Measurements from ENCODE around the gene PIGZ. TPM values are rescaled to one million over a fixed set of nuclear protein-coding genes. Genes with fewer than 3 reads are reported as not detected.

Gene PIGZ
- total RNA-seq, 2 donors from 2014 or later = 0.78 to 0.82 TPM

GRCh38 chr3:196938124-196938523, 30.5 kb downstream of the PIGZ start:
- ATAC-seq (replicated peaks) = no peak
- H3K9me3 Mint-ChIP-seq = no peaks in the 10 kb centered on the region
- no peak overlapping the region for H3K4me3 Mint-ChIP-seq
- H3K4me1 Mint-ChIP-seq = peaks cover 11% of the 10 kb centered on the region
- H3K27me3 Mint-ChIP-seq = no peaks in the 10 kb centered on the region
- H3K36me3 Mint-ChIP-seq (ENCODE audit: low read depth) = peaks cover 96% of the 10 kb centered on the region
- peak overlapping the region; percentile 28 for H3K27ac Mint-ChIP-seq

- Mint-ChIP-seq H3K27me3 (no peaks in the 10 kb centered on the region), H3K4me3 (no peak overlapping the region), H3K4me1 (peaks cover 5% of the 10 kb centered on the region), H3K27ac (no peak overlapping the region), H3K36me3 (ENCODE audit: low read depth) (peaks cover 98% of the 10 kb centered on the region), H3K9me3 (no peaks in the 10 kb centered on the region)
- no peak for ATAC-seq (replicated peaks)
Observed at GRCh38 chr3:196936288-196936687, 32.3 kb downstream of the PIGZ start.

GRCh38 chr3:196932600-196932999, 36.0 kb downstream of the PIGZ start:
- H3K36me3 Mint-ChIP-seq (ENCODE audit: low read depth) = peaks cover 100% of the 10 kb centered on the region
- H3K4me3 Mint-ChIP-seq = no peak overlapping the region
- no peaks in the 10 kb centered on the region for H3K4me1 Mint-ChIP-seq
- H3K27me3 Mint-ChIP-seq = no peaks in the 10 kb centered on the region
- no peak overlapping the region for H3K27ac Mint-ChIP-seq
- ATAC-seq (replicated peaks) = no peak
- H3K9me3 Mint-ChIP-seq = no peaks in the 10 kb centered on the region

- ATAC-seq (replicated peaks) = no peak
- Mint-ChIP-seq H3K4me1 (no peaks in the 10 kb centered on the region), H3K27me3 (no peaks in the 10 kb centered on the region), H3K27ac (no peak overlapping the region), H3K4me3 (no peak overlapping the region), H3K36me3 (ENCODE audit: low read depth) (peaks cover 100% of the 10 kb centered on the region), H3K9me3 (no peaks in the 10 kb centered on the region)
Observed at GRCh38 chr3:196931828-196932587, 36.6 kb downstream of the PIGZ start.

- Mint-ChIP-seq H3K4me3 (no peak overlapping the region), H3K9me3 (no peaks in the 10 kb centered on the region), H3K4me1 (no peaks in the 10 kb centered on the region), H3K27me3 (no peaks in the 10 kb centered on the region), H3K27ac (no peak overlapping the region), H3K36me3 (ENCODE audit: low read depth) (peaks cover 93% of the 10 kb centered on the region)
- ATAC-seq (replicated peaks) = no peak
Observed at GRCh38 chr3:196931157-196931556, 37.5 kb downstream of the PIGZ start.

GRCh38 chr3:196927571-196928453, 40.8 kb downstream of the PIGZ start:
- no peak overlapping the region for H3K4me3 Mint-ChIP-seq
- no peaks in the 10 kb centered on the region for H3K4me1 Mint-ChIP-seq
- H3K36me3 Mint-ChIP-seq (ENCODE audit: low read depth) = peaks cover 87% of the 10 kb centered on the region
- no peaks in the 10 kb centered on the region for H3K27me3 Mint-ChIP-seq
- H3K9me3 Mint-ChIP-seq = no peaks in the 10 kb centered on the region
- no peak for ATAC-seq (replicated peaks)
- H3K27ac Mint-ChIP-seq = peak overlapping the region; percentile 68

GRCh38 chr3:196920733-196921132, 47.9 kb downstream of the PIGZ start:
- H3K36me3 Mint-ChIP-seq (ENCODE audit: low read depth) = peaks cover 53% of the 10 kb centered on the region
- H3K9me3 Mint-ChIP-seq = no peaks in the 10 kb centered on the region
- H3K4me3 Mint-ChIP-seq = no peak overlapping the region
- H3K27me3 Mint-ChIP-seq = no peaks in the 10 kb centered on the region
- ATAC-seq (replicated peaks) = no peak
- H3K27ac Mint-ChIP-seq = no peak overlapping the region
- no peaks in the 10 kb centered on the region for H3K4me1 Mint-ChIP-seq

- Mint-ChIP-seq H3K36me3 (ENCODE audit: low read depth) (peaks cover 54% of the 10 kb centered on the region), H3K27ac (no peak overlapping the region)
Observed at GRCh38 chr3:196918968-196919367, 49.7 kb downstream of the PIGZ start.

GRCh38 chr3:196916995-196917394, 51.6 kb downstream of the PIGZ start:
- Mint-ChIP-seq H3K4me1 (no peaks in the 10 kb centered on the region), H3K9me3 (no peaks in the 10 kb centered on the region), H3K36me3 (ENCODE audit: low read depth) (peaks cover 39% of the 10 kb centered on the region), H3K4me3 (no peak overlapping the region), H3K27ac (no peak overlapping the region), H3K27me3 (no peaks in the 10 kb centered on the region)
- ATAC-seq (replicated peaks) = no peak

More at GRCh38 chr3:196918968-196919367, 49.7 kb downstream of the PIGZ start:
- no peaks in the 10 kb centered on the region for H3K27me3 Mint-ChIP-seq
- no peak for ATAC-seq (replicated peaks)
- H3K9me3 Mint-ChIP-seq = no peaks in the 10 kb centered on the region
- no peaks in the 10 kb centered on the region for H3K4me1 Mint-ChIP-seq
- no peak overlapping the region for H3K4me3 Mint-ChIP-seq

- no peaks in the 10 kb centered on the region for H3K4me1 Mint-ChIP-seq
- H3K27ac Mint-ChIP-seq = no peak overlapping the region
- peaks cover 33% of the 10 kb centered on the region for H3K36me3 Mint-ChIP-seq (ENCODE audit: low read depth)
- no peaks in the 10 kb centered on the region for H3K27me3 Mint-ChIP-seq
- ATAC-seq (replicated peaks) = no peak
- no peak overlapping the region for H3K4me3 Mint-ChIP-seq
- H3K9me3 Mint-ChIP-seq = no peaks in the 10 kb centered on the region
Observed at GRCh38 chr3:196916221-196916620, 52.4 kb downstream of the PIGZ start.

GRCh38 chr3:196915375-196915774, 53.3 kb downstream of the PIGZ start:
- Mint-ChIP-seq H3K4me3 (no peak overlapping the region), H3K9me3 (no peaks in the 10 kb centered on the region), H3K36me3 (ENCODE audit: low read depth) (peaks cover 30% of the 10 kb centered on the region), H3K27ac (no peak overlapping the region), H3K27me3 (no peaks in the 10 kb centered on the region), H3K4me1 (no peaks in the 10 kb centered on the region)
- no peak for ATAC-seq (replicated peaks)

GRCh38 chr3:196914866-196915265, 53.8 kb downstream of the PIGZ start:
- H3K27ac Mint-ChIP-seq = no peak overlapping the region
- ATAC-seq (replicated peaks) = no peak
- no peaks in the 10 kb centered on the region for H3K9me3 Mint-ChIP-seq
- no peak overlapping the region for H3K4me3 Mint-ChIP-seq
- no peaks in the 10 kb centered on the region for H3K27me3 Mint-ChIP-seq
- no peaks in the 10 kb centered on the region for H3K4me1 Mint-ChIP-seq
- H3K36me3 Mint-ChIP-seq (ENCODE audit: low read depth) = peaks cover 32% of the 10 kb centered on the region

- Mint-ChIP-seq H3K27ac (no peak overlapping the region), H3K9me3 (no peaks in the 10 kb centered on the region), H3K36me3 (ENCODE audit: low read depth) (peaks cover 96% of the 10 kb centered on the region), H3K4me3 (no peak overlapping the region), H3K4me1 (no peaks in the 10 kb centered on the region), H3K27me3 (no peaks in the 10 kb centered on the region)
- ATAC-seq (replicated peaks) = no peak
Observed at GRCh38 chr3:196903740-196904139, 64.9 kb downstream of the PIGZ start.

- Mint-ChIP-seq H3K27ac (no peak overlapping the region), H3K4me1 (peaks cover 3% of the 10 kb centered on the region), H3K36me3 (ENCODE audit: low read depth) (peaks cover 86% of the 10 kb centered on the region), H3K9me3 (no peaks in the 10 kb centered on the region), H3K27me3 (no peaks in the 10 kb centered on the region), H3K4me3 (no peak overlapping the region)
- no peak for ATAC-seq (replicated peaks)
Observed at GRCh38 chr3:196902296-196902695, 66.3 kb downstream of the PIGZ start.

- no peaks in the 10 kb centered on the region for H3K27me3 Mint-ChIP-seq
- no peak for ATAC-seq (replicated peaks)
Observed at GRCh38 chr3:196901768-196902167, 66.9 kb downstream of the PIGZ start.

More at GRCh38 chr3:196901768-196902167, 66.9 kb downstream of the PIGZ start:
- Mint-ChIP-seq H3K27ac (no peak overlapping the region), H3K9me3 (no peaks in the 10 kb centered on the region), H3K36me3 (ENCODE audit: low read depth) (peaks cover 86% of the 10 kb centered on the region), H3K4me3 (no peak overlapping the region), H3K4me1 (peaks cover 6% of the 10 kb centered on the region)
